H1 (cell line): ENCODE data around the gene USP13. TPM values are rescaled to one million over a fixed set of nuclear protein-coding genes. Genes with fewer than 3 reads are reported as not detected.

Experiments used
- CTCF ChIA-PET: fragments of 300-600 bp; sonication (Branson Sonifier 250); formaldehyde crosslinking; loops from one replicate; lab custom pipeline; 2021; ENCODE audit not compliant: partially characterized antibody; lab: Charles Lee
- POLR2A ChIA-PET: fragments of 300-600 bp; sonication (Branson Sonifier 250); formaldehyde crosslinking; loops from one replicate; lab custom pipeline; 2021; ENCODE audit warnings: inconsistent platforms; ENCODE audit not compliant: partially characterized antibody; lab: Charles Lee
- DNase-seq, 2 experiments: peaks; one replicate each; pipeline versions ENCODE4 v3.0.0 to v3.0.0-alpha.2; 2010 to 2022; ENCODE audit warnings: low spot score in 2 of 2, low read depth in 1 of 2, mixed read lengths in 1 of 2
- FAIRE-seq: peaks from 2 replicates; lab custom pipeline; 2011; peaks lifted over from hg19 to GRCh38; lab: Jason Lieb, UNC
- H2AFZ ChIP-seq: 2 replicates; pipeline ENCODE4 v1.8.1; 2012; ENCODE audit warnings: low read length, inconsistent platforms
- H2AK5ac ChIP-seq: 2 replicates; pipeline ENCODE4 v1.6.1; 2013; ENCODE audit warnings: low read depth, low read length
- H2BK120ac ChIP-seq: replicated peaks from 2 replicates; pipeline ENCODE3; 2013; ENCODE audit warnings: low read depth, low read length, inconsistent platforms
- H2BK12ac ChIP-seq: 2 replicates; pipeline ENCODE4 v1.6.1; 2013; ENCODE audit warnings: low read depth, low read length
- H2BK15ac ChIP-seq: 2 replicates; pipeline ENCODE4 v1.6.1; 2013; ENCODE audit warnings: low read length
- H2BK20ac ChIP-seq: 2 replicates; pipeline ENCODE4 v1.6.1; 2013; ENCODE audit warnings: low read length
- H2BK5ac ChIP-seq: 2 replicates; pipeline ENCODE4 v1.6.1; 2013; ENCODE audit warnings: low read depth, low read length
- H3K14ac ChIP-seq: 2 replicates; pipeline ENCODE4 v1.6.1; 2013; ENCODE audit warnings: inconsistent platforms; ENCODE audit not compliant: insufficient read length
- H3K18ac ChIP-seq: 2 replicates; pipeline ENCODE4 v1.6.1; 2013; ENCODE audit warnings: low read length; ENCODE audit errors: extremely low read depth
- H3K23ac ChIP-seq: 2 replicates; pipeline ENCODE4 v1.6.1; 2013; ENCODE audit warnings: inconsistent platforms; ENCODE audit not compliant: insufficient read length
- H3K23me2 ChIP-seq: 2 replicates; pipeline ENCODE4 v1.6.1; 2013; ENCODE audit warnings: low read depth, low read length
- H3K27ac ChIP-seq: 2 replicates; pipeline ENCODE4 v1.6.1; 2011; ENCODE audit warnings: low read depth, low read length, inconsistent platforms
- H3K27me3 ChIP-seq, 4 experiments: replicated peaks in 1 of 4; 1 replicate in 1 of 4; 2 replicates in 3 of 4; pipeline versions ENCODE4 v1.6.1 to v1.8.1; 2011 to 2013; ENCODE audit warnings: low read length in 3 of 4, mild to moderate bottlenecking in 3 of 4, inconsistent platforms in 2 of 4, mixed read lengths in 2 of 4, moderate library complexity in 1 of 4; ENCODE audit not compliant: control insufficient read depth in 3 of 4, insufficient read depth in 3 of 4; ENCODE audit errors: extremely low read depth in 1 of 4
- H3K36me3 ChIP-seq, 4 experiments: 2 replicates each; pipeline versions ENCODE4 v1.6.1 to v1.8.1; 2011 to 2013; ENCODE audit warnings: mild to moderate bottlenecking in 4 of 4, low read length in 3 of 4, moderate library complexity in 2 of 4, control low read depth in 1 of 4, inconsistent platforms in 1 of 4; ENCODE audit not compliant: insufficient read depth in 4 of 4, control insufficient read depth in 2 of 4
- H3K4ac ChIP-seq: replicated peaks from 2 replicates; pipeline ENCODE3; 2013; ENCODE audit warnings: low read length, low read depth, mixed read lengths, inconsistent platforms; ENCODE audit not compliant: insufficient read length
- H3K4me1 ChIP-seq, 4 experiments: replicated peaks in 1 of 4; 1 replicate in 1 of 4; 2 replicates in 3 of 4; pipeline versions ENCODE4 v1.6.1 to v1.8.1; 2011 to 2013; ENCODE audit warnings: low read length in 3 of 4, inconsistent platforms in 2 of 4, mixed read lengths in 1 of 4; ENCODE audit not compliant: insufficient read depth in 4 of 4, control insufficient read depth in 3 of 4
- H3K4me2 ChIP-seq, 2 experiments: 2 replicates each; pipeline versions ENCODE4 v1.6.1 to v1.8.1; 2011 to 2013; ENCODE audit warnings: low read depth in 2 of 2, low read length in 2 of 2, control low read depth in 1 of 2, inconsistent platforms in 1 of 2, mild to moderate bottlenecking in 1 of 2; ENCODE audit not compliant: insufficient read depth in 1 of 2
- H3K4me3 ChIP-seq, 4 experiments: fragments of 200-600, 300-600 bp in 1 of 4; sonication (generic), shearing (Covaris generic), sonication (Bioruptor Twin) in 1 of 4; 2 replicates each; pipeline versions ENCODE4 v1.5.1 to v1.8.1; 2011 to 2016; ENCODE audit warnings: low read length in 4 of 4, low read depth in 3 of 4, control low read depth in 2 of 4, inconsistent platforms in 2 of 4, mild to moderate bottlenecking in 2 of 4, mixed read lengths in 1 of 4, moderate library complexity in 1 of 4; ENCODE audit not compliant: insufficient read depth in 2 of 4; ENCODE audit errors: extremely low read depth in 1 of 4
- H3K56ac ChIP-seq: replicated peaks from 2 replicates; pipeline ENCODE3; 2013; ENCODE audit warnings: low read depth, mild to moderate bottlenecking, mixed read lengths, low read length, inconsistent platforms; ENCODE audit not compliant: insufficient read length
- H3K79me1 ChIP-seq: 2 replicates; pipeline ENCODE4 v1.6.1; 2013; ENCODE audit warnings: low read depth, low read length, control low read depth
- H3K79me2 ChIP-seq, 2 experiments: 2 replicates each; pipeline versions ENCODE4 v1.6.1 to v1.8.1; 2012 to 2013; ENCODE audit warnings: low read length in 2 of 2, mild to moderate bottlenecking in 2 of 2, inconsistent platforms in 1 of 2; ENCODE audit not compliant: insufficient read depth in 2 of 2, control insufficient read depth in 1 of 2
- H3K9ac ChIP-seq, 4 experiments: replicated peaks in 1 of 4; 1 replicate in 1 of 4; 2 replicates in 3 of 4; pipeline versions ENCODE4 v1.6.1 to v1.8.1; 2011 to 2013; ENCODE audit warnings: low read depth in 3 of 4, low read length in 3 of 4, control low read depth in 2 of 4, mild to moderate bottlenecking in 2 of 4, moderate library complexity in 2 of 4, inconsistent platforms in 1 of 4; ENCODE audit errors: extremely low read depth in 1 of 4
- H3K9me3 ChIP-seq, 2 experiments: 2 replicates each; pipeline versions ENCODE4 v1.6.1 to v1.8.1; 2012 to 2013; ENCODE audit warnings: mild to moderate bottlenecking in 2 of 2, moderate library complexity in 2 of 2, control low read depth in 1 of 2, inconsistent platforms in 1 of 2, low read depth in 1 of 2, low read length in 1 of 2, mixed read lengths in 1 of 2; ENCODE audit not compliant: insufficient read depth in 2 of 2
- H4K20me1 ChIP-seq, 2 experiments: replicated peaks in 1 of 2; 2 replicates each; pipeline versions ENCODE3 to v1.8.1; 2011 to 2013; ENCODE audit warnings: inconsistent platforms in 2 of 2, low read length in 2 of 2, mild to moderate bottlenecking in 1 of 2; ENCODE audit not compliant: insufficient read depth in 2 of 2, control insufficient read depth in 1 of 2
- H4K5ac ChIP-seq: 2 replicates; pipeline ENCODE4 v1.6.1; 2013; ENCODE audit warnings: low read length, low read depth, mixed read lengths, inconsistent platforms; ENCODE audit not compliant: insufficient read length
- H4K8ac ChIP-seq: 2 replicates; pipeline ENCODE4 v1.8.0; 2013; ENCODE audit warnings: mild to moderate bottlenecking, moderate library complexity, low read length, inconsistent platforms; ENCODE audit not compliant: insufficient read depth; ENCODE audit errors: extremely low read depth
- H4K91ac ChIP-seq: replicated peaks from 2 replicates; pipeline ENCODE3; 2013; ENCODE audit warnings: low read length, mixed read lengths, inconsistent platforms; ENCODE audit not compliant: insufficient read length
- WGBS, 2 experiments: shearing (Covaris generic) in 1 of 2; methylation state at CpG; one replicate each; pipeline versions ENCODE4 v1.1.6 to v1.1.7; 2013 to 2015; ENCODE audit warnings: low lambda C conversion rate in 2 of 2, mixed read lengths in 2 of 2, inconsistent platforms in 1 of 2, low coverage in 1 of 2, missing lambda C conversion rate in 1 of 2; ENCODE audit not compliant: insufficient replicate concordance in 2 of 2, insufficient coverage in 1 of 2, insufficient read length in 1 of 2; ENCODE audit errors: extremely low coverage in 1 of 2, missing lambda C conversion rate in 1 of 2; 5-methylcytosine and 5-hydroxymethylcytosine counted together
- polyA plus RNA-seq, 7 experiments: library from polyadenylated mRNA; depleted of rRNA in 3 of 7; stranded (reverse) in 5 of 7; unstranded in 2 of 7; fragments of >200 nt in 5 of 7; fragments of 200-250 nt in 2 of 7; gene quantifications; 1 replicate in 5 of 7; 2 replicates in 1 of 7; 4 replicates in 1 of 7; pipeline versions ENCODE4 v1.2.1 to v1.2.3, GENCODE V29; 2011 to 2013; ENCODE audit warnings: missing spikeins in 2 of 7, mixed read lengths in 2 of 7
- total RNA-seq: library from RNA; stranded (reverse); fragmentation: NEBNext Ultra II Directional; extraction: Animal tissue kit (Norgen Biotek cat#: 25700); gene quantifications from 2 replicates; pipeline ENCODE4 v1.2.1, GENCODE V29; 2021

USP13 gene
- total and polyA plus RNA-seq, 2 of the 8 experiments (the other 6 are each of a cell fraction or from before 2014, with no cell fraction given), result 7.9 to 25.9 TPM

DNA sequence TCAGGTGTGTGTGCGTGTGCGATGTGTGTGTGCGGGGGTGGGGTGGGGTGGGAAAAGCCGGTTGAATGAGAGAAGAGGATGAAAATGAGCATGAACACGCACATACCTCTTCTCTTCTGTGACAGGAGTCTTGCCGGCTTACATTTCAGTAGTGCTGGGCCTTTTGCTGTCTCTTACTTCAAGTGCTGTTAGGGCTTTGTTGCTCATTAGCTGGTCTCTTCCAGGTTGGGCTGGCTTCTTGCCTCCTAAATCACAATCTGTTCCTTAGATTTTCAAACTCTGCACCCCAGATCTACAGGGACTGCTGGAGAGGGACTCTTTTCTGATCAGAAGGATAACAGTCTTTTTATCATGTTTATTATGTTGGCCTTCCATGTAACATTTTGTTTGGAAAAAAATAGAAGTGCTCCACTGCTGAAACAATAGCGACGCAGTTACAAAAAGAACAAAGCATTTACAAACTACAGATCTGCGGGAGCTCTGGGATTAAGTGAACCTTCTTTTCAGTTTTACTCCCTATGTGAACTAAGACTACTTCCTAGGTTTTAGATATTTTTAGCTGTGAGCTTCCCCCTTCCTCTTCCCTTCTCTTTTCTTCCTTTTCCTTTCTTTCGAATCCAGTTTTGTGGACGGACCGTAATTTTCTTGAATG is 48.5 kb downstream of the USP13 start:
- H4K20me1 ChIP-seq, result no peaks in the 10 kb centered on the region
- peak overlapping the region in 2 of 4 experiments; percentile 13 to 28; a peak in 2 of 7 replicates for H3K9ac ChIP-seq
- no peak for FAIRE-seq
- H3K23me2 ChIP-seq, result no peaks in the 10 kb centered on the region
- H3K4me1 ChIP-seq, result peaks cover 2 to 9% (median 6%) of the 10 kb centered on the region in 4 experiments; a peak in 5 of 7 replicates
- H3K18ac ChIP-seq, result no peak overlapping the region
- no peak overlapping the region for H4K5ac ChIP-seq
- H3K4me2 ChIP-seq, result peak overlapping the region; percentile 19 to 25; a peak in 2 of 4 replicates
- no peak overlapping the region for H2BK5ac ChIP-seq
- H3K27me3 ChIP-seq, result no peaks in the 10 kb centered on the region
- no peak for DNase-seq
- H2AFZ ChIP-seq, result no peak overlapping the region
- peak overlapping the region in 1 of 4 experiments; percentile 7; a peak in 2 of 8 replicates for H3K4me3 ChIP-seq
- peak overlapping the region; percentile 20; the same call in 1 of the 2 replicates for H3K27ac ChIP-seq
- H3K79me2 ChIP-seq, result 0 out of 4 replicates have a peak, but pooled peaks cover 0 to 4% of the 10 kb centered on the region in 2 experiments
- H2AK5ac ChIP-seq, result no peak overlapping the region
- H2BK12ac ChIP-seq, result no peak overlapping the region
- no peak overlapping the region for H3K4ac ChIP-seq
- H4K91ac ChIP-seq, result no peak overlapping the region
- no peak overlapping the region for H2BK20ac ChIP-seq
- H3K56ac ChIP-seq, result no peak overlapping the region
- no peak overlapping the region for H3K23ac ChIP-seq
- no peak overlapping the region for H3K14ac ChIP-seq
- ChIA-PET POLR2A (interaction anchor here (1.2 kb wide), 1 partner anchor 13 kb away, joined by 3 read pairs; no protein-coding TSS in a partner anchor), CTCF (no interaction called here)
- no peak overlapping the region for H2BK15ac ChIP-seq
- no peaks in the 10 kb centered on the region; a peak in 1 of 8 replicates for H3K36me3 ChIP-seq
- no peaks in the 10 kb centered on the region; the same call in 1 of the 2 replicates for H3K79me1 ChIP-seq
- H4K8ac ChIP-seq, result no peak overlapping the region
- H3K9me3 ChIP-seq, result no peaks in the 10 kb centered on the region
- WGBS, 2 experiments, result 55 to 100% methylated on average over 1 to 9 of the region's 12 CpGs
- no peak overlapping the region for H2BK120ac ChIP-seq
